Measurements from ENCODE around the gene RBM47.

RBM47 gene

DNA sequence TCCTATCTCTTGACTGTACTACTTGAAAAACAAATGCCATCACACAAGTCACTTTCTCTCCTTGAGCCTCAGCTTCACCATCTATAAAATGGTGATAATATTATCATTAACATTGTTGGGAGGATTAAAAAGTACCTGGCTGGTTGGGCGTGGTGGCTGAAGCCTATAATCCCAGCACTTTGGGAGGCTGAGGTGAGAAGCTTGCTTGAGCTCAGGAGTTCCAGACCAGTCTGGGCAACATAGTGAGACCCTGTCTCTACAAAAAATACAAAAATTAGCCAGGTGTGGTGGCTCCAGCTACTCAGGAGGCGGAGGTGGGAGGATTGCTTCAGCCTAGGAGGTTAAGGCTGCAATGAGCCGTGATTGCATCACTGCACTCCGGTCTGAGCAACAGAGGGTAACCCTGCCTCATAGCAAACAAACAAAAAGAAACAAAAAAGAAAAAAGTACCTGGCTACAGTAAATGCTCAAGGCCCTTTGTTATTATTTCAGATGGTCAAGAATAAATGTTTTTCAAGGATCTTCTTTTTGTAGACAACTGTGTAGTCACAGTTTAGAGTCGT lies 174.2 kb downstream of the RBM47 start:
- TF ChIP-seq REST (IDR thresholded peaks at IDR 0.05; ENCODE audit: insufficient replicate concordance, low read depth) = no peak
- TF ChIP-seq CTCF (IDR thresholded peaks at IDR 0.05; ENCODE audit: insufficient read depth, low read length) = no peak
- TF ChIP-seq GABPA (IDR thresholded peaks at IDR 0.05; ENCODE audit: low read depth) = no peak
- no peak for TF ChIP-seq SPI1 (IDR thresholded peaks at IDR 0.05; ENCODE audit: borderline replicate concordance, low read depth)
- TF ChIP-seq POLR2AphosphoS5 (IDR thresholded peaks at IDR 0.05; ENCODE audit: low read depth) = no peak
- peak overlapping the region; percentile 84 for H3K27ac ChIP-seq (replicated peaks)
- no peaks in the 10 kb centered on the region for H3K27me3 ChIP-seq (ENCODE audit: insufficient read depth, poor library complexity, severe bottlenecking)
- peak; percentile 42 to 83 for DNase-seq (ENCODE audit: low read depth in 1 of 2, low spot score in 1 of 2)
- H3K4me3 ChIP-seq (replicated peaks; ENCODE audit: insufficient read depth, low read length) = no peak overlapping the region

GRCh38 chr4:40454816-40455215 lies 174.8 kb downstream of the RBM47 start:
- Histone ChIP-seq H3K4me3 (replicated peaks; ENCODE audit: insufficient read depth, low read length) (no peak overlapping the region), H3K27ac (replicated peaks) (peak overlapping the region; percentile 84), H3K27me3 (ENCODE audit: insufficient read depth, poor library complexity, severe bottlenecking) (no peaks in the 10 kb centered on the region)
- TF ChIP-seq GABPA (IDR thresholded peaks at IDR 0.05; ENCODE audit: low read depth) (no peak), SPI1 (IDR thresholded peaks at IDR 0.05; ENCODE audit: borderline replicate concordance, low read depth) (no peak; the same call in 1 of the 2 replicates), POLR2AphosphoS5 (IDR thresholded peaks at IDR 0.05; ENCODE audit: low read depth) (no peak), CTCF (IDR thresholded peaks at IDR 0.05; ENCODE audit: insufficient read depth, low read length) (no peak), REST (IDR thresholded peaks at IDR 0.05; ENCODE audit: insufficient replicate concordance, low read depth) (no peak)
- DNase-seq (ENCODE audit: low read depth in 1 of 2, low spot score in 1 of 2) = peak in 1 of 2 experiments; percentile 62

DNA sequence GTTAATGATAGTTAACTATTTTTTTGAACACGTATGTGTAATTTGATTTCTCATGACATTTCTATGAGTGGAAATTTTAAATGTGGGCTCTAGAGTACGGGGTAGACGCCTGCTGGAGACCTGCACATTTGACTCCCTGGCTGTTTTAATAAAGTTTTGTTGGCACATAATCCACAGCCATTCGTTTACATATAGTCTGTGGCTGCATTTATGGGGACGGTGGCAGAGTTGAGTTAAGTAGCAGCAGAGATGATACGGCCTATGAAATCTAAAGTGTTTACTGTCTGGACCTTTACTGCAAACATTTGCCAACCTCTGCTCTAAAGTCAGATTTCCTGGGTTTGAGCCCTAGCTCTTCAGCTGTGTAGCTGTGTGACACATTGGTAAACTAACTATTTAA lies 175.8 kb downstream of the RBM47 start:
- DNase-seq (ENCODE audit: low read depth in 1 of 2, low spot score in 1 of 2) = no peak
- H3K4me3 ChIP-seq (replicated peaks; ENCODE audit: insufficient read depth, low read length) = no peak overlapping the region
- H3K27me3 ChIP-seq (ENCODE audit: insufficient read depth, poor library complexity, severe bottlenecking) = no peaks in the 10 kb centered on the region
- H3K27ac ChIP-seq (replicated peaks) = peak overlapping the region; percentile 84
- TF ChIP-seq SPI1 (IDR thresholded peaks at IDR 0.05; ENCODE audit: borderline replicate concordance, low read depth) (no peak), REST (IDR thresholded peaks at IDR 0.05; ENCODE audit: insufficient replicate concordance, low read depth) (no peak), GABPA (IDR thresholded peaks at IDR 0.05; ENCODE audit: low read depth) (no peak), POLR2AphosphoS5 (IDR thresholded peaks at IDR 0.05; ENCODE audit: low read depth) (no peak), CTCF (IDR thresholded peaks at IDR 0.05; ENCODE audit: insufficient read depth, low read length) (no peak)
